GM12878 (cell line): ENCODE data around the gene MLN. TPM values are rescaled to one million over a fixed set of nuclear protein-coding genes. Genes with fewer than 3 reads are reported as not detected.

ENCODE experiments used
- polyA plus RNA-seq, 11 experiments: library from polyadenylated mRNA; depleted of rRNA in 4 of 11; unstranded in 6 of 11; stranded (reverse) in 5 of 11; fragments of >200 nt; fragmentation: Nextera tagmentation in 4 of 11; fragmentation: Illumina TruSeq in 1 of 11; extraction: Ambion mirVana in 4 of 11; extraction: Trizol in 1 of 11; gene quantifications; 1 replicate in 1 of 11; 2 replicates in 10 of 11; pipeline versions ENCODE4 v1.2.1 to v1.2.3, GENCODE V29; 2011 to 2016; ENCODE audit warnings: inconsistent platforms in 2 of 11, missing spikeins in 2 of 11, low read depth in 1 of 11
- total RNA-seq, 4 experiments: library from RNA; depleted of rRNA in 3 of 4; stranded (reverse); fragments of >200 nt in 3 of 4; fragmentation: Illumina TruSeq in 1 of 4; extraction: Trizol in 1 of 4; gene quantifications; 2 replicates each; pipeline versions ENCODE4 v1.2.1 to v1.2.3, GENCODE V29; 2013 to 2021

Gene MLN
- total and polyA plus RNA-seq, 10 of the 15 experiments (the other 5 are each of a cell fraction or from before 2014, with no cell fraction given), result not detected

Other genes with a start within 250 kb of the MLN start
- gene BAK1, start 223.7 kb downstream of the MLN start, total RNA-seq (2014; rRNA removed), result 9.3 and 9.4 TPM in 2 replicates
- 23.9 and 26.6 TPM in 2 replicates for gene BAK1, start 223.7 kb downstream of the MLN start, total RNA-seq (2014; rRNA removed; fragmentation: Illumina TruSeq; extraction: Trizol)
- 36.7 and 37.6 TPM in 2 replicates for gene BAK1, start 223.7 kb downstream of the MLN start, total RNA-seq (2021)
- 18.1 and 31.0 TPM in 2 replicates for gene BAK1, start 223.7 kb downstream of the MLN start, polyA plus RNA-seq (2011; rRNA removed)
- gene BAK1, start 223.7 kb downstream of the MLN start, polyA plus RNA-seq (2014; fragmentation: Illumina TruSeq; extraction: Trizol), result 14.4 and 28.2 TPM in 2 replicates
- gene BAK1, start 223.7 kb downstream of the MLN start, polyA plus RNA-seq (2014; fragmentation: Nextera tagmentation; extraction: Ambion mirVana), result 10 to 100 TPM in 1 of 2 experiments, 1 to 10 TPM in 1; 6.3 to 13.0 TPM
- gene BAK1, start 223.7 kb downstream of the MLN start, polyA plus RNA-seq (2014; rRNA removed), result 38.1 and 44.5 TPM in 2 replicates
- 10 to 100 TPM; 65.7 to 65.8 TPM for gene BAK1, start 223.7 kb downstream of the MLN start, polyA plus RNA-seq (2016; fragmentation: Nextera tagmentation; extraction: Ambion mirVana)
- gene ITPR3, start 182.7 kb downstream of the MLN start, total RNA-seq (2014; rRNA removed), result 12.7 and 15.4 TPM in 2 replicates
- 7.6 and 8.3 TPM in 2 replicates for gene ITPR3, start 182.7 kb downstream of the MLN start, total RNA-seq (2014; rRNA removed; fragmentation: Illumina TruSeq; extraction: Trizol)
- gene ITPR3, start 182.7 kb downstream of the MLN start, total RNA-seq (2021), result 30.3 and 34.0 TPM in 2 replicates
- 7.2 and 15.6 TPM in 2 replicates for gene ITPR3, start 182.7 kb downstream of the MLN start, polyA plus RNA-seq (2011; rRNA removed)
- 6.7 and 14.6 TPM in 2 replicates for gene ITPR3, start 182.7 kb downstream of the MLN start, polyA plus RNA-seq (2014; fragmentation: Illumina TruSeq; extraction: Trizol)
- gene ITPR3, start 182.7 kb downstream of the MLN start, polyA plus RNA-seq (2014; fragmentation: Nextera tagmentation; extraction: Ambion mirVana), result under 1 TPM; 0.32 to 0.44 TPM
- 23.0 and 27.0 TPM in 2 replicates for gene ITPR3, start 182.7 kb downstream of the MLN start, polyA plus RNA-seq (2014; rRNA removed)
- gene ITPR3, start 182.7 kb downstream of the MLN start, polyA plus RNA-seq (2016; fragmentation: Nextera tagmentation; extraction: Ambion mirVana), result 1 to 10 TPM; 8.9 to 9.1 TPM
- 40.6 and 44.0 TPM in 2 replicates for gene UQCC2, start 92.3 kb downstream of the MLN start, total RNA-seq (2014; rRNA removed)
- gene UQCC2, start 92.3 kb downstream of the MLN start, total RNA-seq (2014; rRNA removed; fragmentation: Illumina TruSeq; extraction: Trizol), result 54.5 and 60.1 TPM in 2 replicates
- gene UQCC2, start 92.3 kb downstream of the MLN start, total RNA-seq (2021), result 80.6 and 90.2 TPM in 2 replicates
- 37.1 and 44.3 TPM in 2 replicates for gene UQCC2, start 92.3 kb downstream of the MLN start, polyA plus RNA-seq (2011; rRNA removed)
- 27.3 and 61.8 TPM in 2 replicates for gene UQCC2, start 92.3 kb downstream of the MLN start, polyA plus RNA-seq (2014; fragmentation: Illumina TruSeq; extraction: Trizol)
- 100 to 1,000 TPM; 433 to 478 TPM for gene UQCC2, start 92.3 kb downstream of the MLN start, polyA plus RNA-seq (2014; fragmentation: Nextera tagmentation; extraction: Ambion mirVana)
- gene UQCC2, start 92.3 kb downstream of the MLN start, polyA plus RNA-seq (2014; rRNA removed), result 43.5 and 44.2 TPM in 2 replicates
- gene UQCC2, start 92.3 kb downstream of the MLN start, polyA plus RNA-seq (2016; fragmentation: Nextera tagmentation; extraction: Ambion mirVana), result 100 to 1,000 TPM; 206 to 230 TPM
- gene IP6K3, start 57.1 kb downstream of the MLN start, total RNA-seq (2014; rRNA removed), result not detected in 2 replicates
- not detected in 2 replicates for gene IP6K3, start 57.1 kb downstream of the MLN start, total RNA-seq (2014; rRNA removed; fragmentation: Illumina TruSeq; extraction: Trizol)
- not detected in 2 replicates for gene IP6K3, start 57.1 kb downstream of the MLN start, total RNA-seq (2021)
- gene IP6K3, start 57.1 kb downstream of the MLN start, polyA plus RNA-seq (2011; rRNA removed), result 0.15 TPM in 1 of 2 replicates, not detected in the other
- not detected in 2 replicates for gene IP6K3, start 57.1 kb downstream of the MLN start, polyA plus RNA-seq (2014; fragmentation: Illumina TruSeq; extraction: Trizol)
- gene IP6K3, start 57.1 kb downstream of the MLN start, polyA plus RNA-seq (2014; fragmentation: Nextera tagmentation; extraction: Ambion mirVana), result under 1 TPM in 1 of 2 experiments, not detected in 1; 0.02 TPM
- gene IP6K3, start 57.1 kb downstream of the MLN start, polyA plus RNA-seq (2014; rRNA removed), result not detected in 2 replicates
- gene IP6K3, start 57.1 kb downstream of the MLN start, polyA plus RNA-seq (2016; fragmentation: Nextera tagmentation; extraction: Ambion mirVana), result under 1 TPM in 1 of 2 experiments, not detected in 1; 0.09 TPM
- gene LEMD2, start 14.9 kb downstream of the MLN start, total RNA-seq (2014; rRNA removed), result 25.8 and 26.5 TPM in 2 replicates
- 23.0 and 25.8 TPM in 2 replicates for gene LEMD2, start 14.9 kb downstream of the MLN start, total RNA-seq (2014; rRNA removed; fragmentation: Illumina TruSeq; extraction: Trizol)
- gene LEMD2, start 14.9 kb downstream of the MLN start, total RNA-seq (2021), result 30.4 and 35.2 TPM in 2 replicates
- 47.1 and 50.1 TPM in 2 replicates for gene LEMD2, start 14.9 kb downstream of the MLN start, polyA plus RNA-seq (2011; rRNA removed)
- gene LEMD2, start 14.9 kb downstream of the MLN start, polyA plus RNA-seq (2014; fragmentation: Illumina TruSeq; extraction: Trizol), result 13.5 and 22.6 TPM in 2 replicates
- 1 to 10 TPM in 1 of 2 experiments, under 1 TPM in 1; 0.45 to 1.2 TPM for gene LEMD2, start 14.9 kb downstream of the MLN start, polyA plus RNA-seq (2014; fragmentation: Nextera tagmentation; extraction: Ambion mirVana)
- gene LEMD2, start 14.9 kb downstream of the MLN start, polyA plus RNA-seq (2014; rRNA removed), result 30.0 and 33.8 TPM in 2 replicates
- gene LEMD2, start 14.9 kb downstream of the MLN start, polyA plus RNA-seq (2016; fragmentation: Nextera tagmentation; extraction: Ambion mirVana), result 10 to 100 TPM in 1 of 2 experiments, 1 to 10 TPM in 1; 5.9 to 14.0 TPM